GM18873 (cell line): ENCODE data around the gene RAB4B.
"Not testable (repeated sequence)": the region's sequence is repeated elsewhere in the genome, so short reads cannot be mapped to it uniquely, and the experiment has no call there.

ENCODE experiments used
- ATAC-seq: cut with Tn5 transposase; IDR thresholded peaks from one replicate; pipeline ENCODE4 v1.9.1; 2021; ENCODE audit warnings: mild to moderate bottlenecking, moderate library complexity, moderate number of reproducible peaks; ENCODE audit not compliant: unreplicated experiment, low FRiP score

Gene RAB4B

GRCh38 chr19:40815223-40815622 lies 37.2 kb downstream of the RAB4B start:
- ATAC-seq = no peak

GRCh38 chr19:40818480-40819399 lies 40.7 kb downstream of the RAB4B start:
- not testable (repeated sequence) for ATAC-seq

- not testable (repeated sequence) for ATAC-seq
These were observed 41.6 kb downstream of the RAB4B start for GRCh38 chr19:40819479-40820234.

GRCh38 chr19:40822161-40822560 lies 44.1 kb downstream of the RAB4B start:
- no peak for ATAC-seq

- ATAC-seq = not testable (repeated sequence)
These were observed 44.9 kb downstream of the RAB4B start for GRCh38 chr19:40822704-40823553.

GRCh38 chr19:40824916-40825315 lies 46.9 kb downstream of the RAB4B start:
- not testable (repeated sequence) for ATAC-seq

GRCh38 chr19:40825460-40826095 lies 47.5 kb downstream of the RAB4B start:
- ATAC-seq = not testable (repeated sequence)

GRCh38 chr19:40826312-40826698 lies 48.3 kb downstream of the RAB4B start:
- ATAC-seq = not testable (repeated sequence)

- ATAC-seq = not testable (repeated sequence)
These were observed 48.8 kb downstream of the RAB4B start for GRCh38 chr19:40826699-40827385.

GRCh38 chr19:40827386-40828247 lies 49.6 kb downstream of the RAB4B start:
- no peak for ATAC-seq

GRCh38 chr19:40829205-40829604 lies 51.2 kb downstream of the RAB4B start:
- ATAC-seq = no peak

GRCh38 chr19:40830741-40831140 lies 52.7 kb downstream of the RAB4B start:
- not testable (repeated sequence) for ATAC-seq

GRCh38 chr19:40831502-40832430 lies 53.7 kb downstream of the RAB4B start:
- no peak for ATAC-seq

GRCh38 chr19:40832431-40832790 lies 54.4 kb downstream of the RAB4B start:
- ATAC-seq = not testable (repeated sequence)

GRCh38 chr19:40833728-40834533 lies 55.9 kb downstream of the RAB4B start:
- not testable (repeated sequence) for ATAC-seq

GRCh38 chr19:40836754-40837429 lies 58.8 kb downstream of the RAB4B start:
- ATAC-seq = no peak
